Central memory CD8-positive, alpha-beta T cell (primary cell): ENCODE measurements around the gene DELE1.
A peak's percentile ranks its signal among the peaks of the same experiment; 100 is the strongest.

Source experiments
- ATAC-seq: fragments of 150-1000 bp; cut with Tn5 transposase; replicated peaks from 2 replicates; pipeline ENCODE4 v1.10.0; 2022; ENCODE audit warnings: mild to moderate bottlenecking, moderate FRiP score, moderate number of reproducible peaks; ENCODE audit not compliant: poor library complexity, severe bottlenecking; ENCODE audit errors: extremely low read depth
- DNase-seq, 2 donors: peaks; one replicate each; pipeline ENCODE4 v3.0.0; 2021; ENCODE audit warnings: low spot score in 2 of 2
- H3K27ac Mint-ChIP-seq: one replicate; pipeline ENCODE4 v1.8.0; 2022; ENCODE audit warnings: low read depth, mild to moderate bottlenecking, moderate library complexity, mixed read lengths
- H3K27me3 Mint-ChIP-seq: one replicate; pipeline ENCODE4 v1.8.0; 2022; ENCODE audit warnings: mixed read lengths
- H3K36me3 Mint-ChIP-seq: one replicate; pipeline ENCODE4 v1.8.0; 2022; ENCODE audit warnings: mild to moderate bottlenecking, moderate library complexity, mixed read lengths; ENCODE audit not compliant: insufficient read depth
- H3K4me1 Mint-ChIP-seq: one replicate; pipeline ENCODE4 v1.8.0; 2022; ENCODE audit warnings: mixed read lengths
- H3K4me3 Mint-ChIP-seq: one replicate; pipeline ENCODE4 v1.8.0; 2022; ENCODE audit warnings: mild to moderate bottlenecking, moderate library complexity, mixed read lengths
- H3K9me3 Mint-ChIP-seq: one replicate; pipeline ENCODE4 v1.8.0; 2022; ENCODE audit warnings: mixed read lengths

The DELE1 gene

DNA sequence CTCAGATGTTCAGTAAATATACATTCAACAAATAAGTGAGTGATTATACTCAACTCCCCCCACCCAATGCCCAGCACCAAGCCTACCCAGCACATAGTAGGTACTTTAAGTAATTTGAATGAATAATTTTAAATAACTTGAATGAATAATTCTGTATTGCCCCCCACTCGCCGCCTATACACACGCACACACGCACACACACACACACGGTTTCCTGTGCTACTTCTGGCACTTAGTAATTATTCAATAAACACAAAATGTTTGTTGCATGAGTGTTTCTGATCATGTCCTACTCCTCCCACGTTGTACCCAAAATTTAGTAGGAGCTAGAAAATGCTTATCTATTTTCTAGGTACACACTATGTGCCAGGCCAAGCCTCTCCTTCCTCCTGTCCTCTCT is 18.1 kb downstream of the DELE1 start:
- Mint-ChIP-seq H3K4me1 (no peaks in the 10 kb centered on the region), H3K4me3 (no peak overlapping the region), H3K9me3 (no peaks in the 10 kb centered on the region), H3K27ac (no peak overlapping the region), H3K27me3 (no peaks in the 10 kb centered on the region), H3K36me3 (peaks cover 9% of the 10 kb centered on the region)
- no peak for DNase-seq
- ATAC-seq, result no peak

DNA sequence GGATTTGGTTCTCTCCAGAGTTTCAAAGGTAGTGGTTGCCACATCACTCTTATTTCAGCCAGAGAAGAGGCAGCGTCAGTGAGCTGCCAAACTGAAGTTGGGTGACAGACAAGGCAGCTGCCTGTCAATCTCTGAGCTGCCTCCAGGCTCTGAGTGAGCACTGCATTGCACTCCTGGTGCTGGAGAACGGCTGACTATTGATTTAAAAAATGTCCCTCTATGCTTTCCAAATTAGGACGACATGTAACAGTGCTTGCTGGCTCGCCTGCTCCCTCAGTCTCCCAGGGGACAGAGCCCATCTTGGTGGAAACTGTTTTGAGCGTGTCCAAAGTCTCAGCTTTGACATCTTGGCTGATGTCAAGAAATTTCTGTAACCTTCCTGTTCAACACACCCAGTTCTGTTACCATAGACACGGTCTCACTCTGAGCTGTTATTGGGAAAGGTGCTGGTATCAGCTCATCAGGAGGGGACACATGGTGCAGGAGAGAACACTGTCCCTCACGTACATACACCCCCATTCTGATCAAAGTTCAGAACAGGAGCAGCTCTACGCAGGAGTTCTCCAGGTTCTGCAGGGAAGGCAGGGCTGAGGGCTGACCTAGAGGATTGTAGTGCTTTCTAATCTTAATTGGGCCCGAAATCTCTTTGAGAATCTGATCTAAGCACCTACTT is 18.6 kb downstream of the DELE1 start:
- Mint-ChIP-seq H3K4me1 (no peaks in the 10 kb centered on the region), H3K27me3 (no peaks in the 10 kb centered on the region), H3K36me3 (peaks cover 9% of the 10 kb centered on the region), H3K27ac (no peak overlapping the region), H3K4me3 (no peak overlapping the region), H3K9me3 (no peaks in the 10 kb centered on the region)
- no peak for DNase-seq
- no peak for ATAC-seq

DNA sequence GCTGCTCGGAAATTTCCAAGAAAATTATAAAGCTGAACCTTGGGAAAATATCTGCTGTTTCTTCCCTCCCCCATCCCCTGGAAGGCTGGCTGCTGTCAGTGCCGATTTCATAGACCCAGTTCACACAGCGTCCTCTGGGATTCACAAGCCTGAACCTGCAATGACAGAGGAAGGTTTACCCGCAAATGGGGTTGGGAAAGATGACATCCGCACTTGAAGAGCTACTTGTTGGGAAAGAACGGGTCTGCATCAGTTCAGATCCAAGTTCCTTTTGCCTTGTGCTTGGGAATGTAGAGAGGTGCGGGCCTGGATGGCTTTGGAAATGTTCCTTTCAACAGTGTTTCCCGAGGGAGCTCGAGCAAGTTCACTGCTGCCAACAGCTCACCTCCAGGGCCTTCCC is 20.4 kb downstream of the DELE1 start:
- DNase-seq, result no peak
- Mint-ChIP-seq H3K4me3 (no peak overlapping the region), H3K9me3 (no peaks in the 10 kb centered on the region), H3K27me3 (no peaks in the 10 kb centered on the region), H3K4me1 (no peaks in the 10 kb centered on the region), H3K36me3 (peaks cover 1% of the 10 kb centered on the region), H3K27ac (no peak overlapping the region)
- ATAC-seq, result no peak

DNA sequence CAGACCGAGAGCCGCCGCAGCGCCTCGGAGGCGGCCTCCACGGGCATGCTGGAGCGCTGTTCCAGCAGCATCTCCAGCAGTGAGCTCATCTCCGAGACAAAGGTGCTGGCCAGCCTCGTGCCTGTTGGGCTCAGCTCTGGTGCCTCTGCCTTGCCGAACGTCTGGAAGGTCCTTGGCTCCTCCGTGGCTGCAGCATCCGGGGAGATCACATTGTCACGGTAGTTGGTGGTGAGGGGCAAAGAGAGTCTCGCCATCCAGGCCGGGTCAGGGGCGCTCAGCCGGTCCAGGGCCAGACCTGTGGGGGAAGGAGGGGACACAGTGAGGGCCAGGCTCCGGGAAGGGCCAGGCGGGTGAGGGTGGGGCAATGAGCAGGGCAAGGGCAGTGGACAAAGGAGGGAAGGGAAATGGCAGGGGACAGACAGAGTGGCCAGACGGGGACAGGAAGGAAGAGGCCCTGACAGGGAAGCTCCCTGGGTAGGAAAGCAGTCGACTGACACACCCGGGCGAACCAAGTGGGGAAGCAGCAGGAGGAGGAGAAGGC is 21.9 kb downstream of the DELE1 start:
- Mint-ChIP-seq H3K4me1 (no peaks in the 10 kb centered on the region), H3K9me3 (no peaks in the 10 kb centered on the region), H3K27me3 (no peaks in the 10 kb centered on the region), H3K36me3 (peaks cover 1% of the 10 kb centered on the region), H3K27ac (no peak overlapping the region), H3K4me3 (no peak overlapping the region)
- ATAC-seq (no peak), DNase-seq (no peak)

DNA sequence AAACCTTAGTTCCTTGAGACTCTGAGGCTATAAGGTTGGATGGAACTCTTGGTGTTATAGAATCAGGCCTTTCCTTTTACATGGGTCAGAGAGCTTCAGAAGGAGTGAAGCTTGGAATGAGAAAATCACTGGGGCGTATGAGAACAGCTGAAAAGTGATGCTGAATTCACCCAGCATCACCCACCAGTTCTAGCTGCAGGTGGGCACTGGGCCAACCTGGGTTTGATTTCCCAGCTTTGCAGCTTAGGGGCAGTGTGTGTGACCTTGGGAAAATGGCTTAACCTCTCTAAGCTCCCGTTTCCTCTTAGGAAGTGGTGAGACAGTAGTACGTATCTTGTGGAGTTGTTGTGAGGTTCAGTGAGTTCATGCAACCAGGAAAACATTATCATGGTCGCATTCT is 23.6 kb downstream of the DELE1 start:
- ATAC-seq, result no peak
- DNase-seq, result no peak
- Mint-ChIP-seq H3K9me3 (no peaks in the 10 kb centered on the region), H3K36me3 (peaks cover 2% of the 10 kb centered on the region), H3K27ac (no peak overlapping the region), H3K4me3 (no peak overlapping the region), H3K4me1 (peaks cover 4% of the 10 kb centered on the region), H3K27me3 (no peaks in the 10 kb centered on the region)

DNA sequence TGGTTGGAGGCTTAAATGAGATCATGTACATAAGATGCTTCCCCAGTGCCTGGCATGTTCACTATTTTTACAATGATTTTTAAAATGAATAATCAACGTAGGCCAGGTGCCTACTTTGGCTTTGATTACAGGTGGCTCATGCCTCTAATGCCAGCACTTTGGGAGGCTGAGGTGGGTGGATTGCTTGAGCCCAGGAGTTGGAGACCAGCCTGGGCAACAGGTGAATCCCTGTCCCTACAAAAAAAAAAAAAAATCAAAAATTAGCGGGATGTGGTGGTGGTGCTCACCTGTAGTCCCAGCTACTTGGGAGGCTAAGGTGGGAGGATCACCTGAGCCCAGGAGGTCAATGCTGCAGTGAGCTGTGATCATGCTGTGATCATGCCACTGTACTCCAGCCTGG is 25.1 kb downstream of the DELE1 start:
- H3K27ac Mint-ChIP-seq, result no peak overlapping the region
- ATAC-seq, result no peak
- H3K9me3 Mint-ChIP-seq, result no peaks in the 10 kb centered on the region

DNA sequence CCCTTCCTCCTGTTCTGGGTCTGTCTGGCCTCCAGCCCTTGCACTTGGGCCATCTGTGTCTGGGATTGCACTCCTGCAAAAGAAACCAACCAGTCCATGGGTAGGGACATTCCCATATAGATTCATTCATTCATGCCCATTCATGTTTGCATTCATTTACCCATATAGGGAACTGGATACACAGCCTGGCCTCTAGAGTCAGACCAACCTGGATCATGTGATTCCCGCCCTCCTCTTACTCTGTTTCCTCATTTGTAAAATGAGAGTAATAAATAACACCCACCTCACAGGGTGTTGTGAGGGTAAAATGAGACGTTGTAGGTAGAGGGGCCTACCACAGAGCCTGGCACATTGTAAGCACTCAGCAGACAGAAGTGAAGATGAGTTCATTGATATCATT is 25.8 kb downstream of the DELE1 start:
- Mint-ChIP-seq H3K36me3 (peaks cover 2% of the 10 kb centered on the region), H3K9me3 (no peaks in the 10 kb centered on the region), H3K4me3 (no peak overlapping the region), H3K27ac (no peak overlapping the region), H3K27me3 (no peaks in the 10 kb centered on the region), H3K4me1 (peaks cover 4% of the 10 kb centered on the region)
- ATAC-seq (no peak), DNase-seq (no peak)

More for the DNA sequence above, 25.1 kb downstream of the DELE1 start:
- H3K4me3 Mint-ChIP-seq, result no peak overlapping the region
- H3K27me3 Mint-ChIP-seq, result no peaks in the 10 kb centered on the region
- H3K4me1 Mint-ChIP-seq, result peaks cover 4% of the 10 kb centered on the region
- no peak for DNase-seq
- H3K36me3 Mint-ChIP-seq, result peaks cover 2% of the 10 kb centered on the region

DNA sequence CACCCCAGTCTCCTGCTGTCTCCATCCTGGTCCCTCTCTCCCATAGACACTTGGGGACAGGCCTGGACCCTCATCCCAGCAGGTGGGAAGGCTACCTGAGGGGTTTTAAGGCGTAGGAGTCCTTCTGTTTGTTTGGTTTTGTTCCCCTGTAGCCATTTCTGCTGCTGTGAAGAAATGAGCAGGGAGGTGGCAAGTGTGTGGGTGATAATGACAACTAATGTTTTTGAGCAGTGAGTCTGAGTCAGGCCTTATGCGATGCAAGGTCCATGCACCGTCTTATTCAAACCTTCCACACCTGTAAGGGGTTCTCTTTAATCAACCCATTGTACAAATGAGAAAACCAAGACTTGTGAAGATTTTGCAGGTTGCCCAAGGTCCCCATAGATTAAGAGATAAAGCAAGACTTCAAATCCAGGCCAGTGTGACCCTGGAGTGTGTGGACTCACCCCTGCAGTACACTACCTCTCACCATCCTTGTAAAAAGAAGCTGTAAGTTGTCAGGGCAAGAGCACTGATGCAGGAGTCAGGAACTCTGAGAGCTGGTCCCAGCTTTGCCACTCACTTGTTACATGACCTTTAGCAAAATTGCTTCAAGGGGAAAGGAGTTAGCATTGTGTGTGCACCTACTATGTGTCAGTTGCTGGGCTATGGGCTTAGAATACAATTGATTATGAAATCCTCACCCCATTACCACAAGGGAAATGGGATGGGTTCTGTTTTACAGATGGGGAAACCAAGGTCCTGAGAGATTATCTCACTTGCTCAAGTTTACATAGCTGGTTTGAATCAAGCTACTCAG is 26.7 kb downstream of the DELE1 start:
- peaks cover 4% of the 10 kb centered on the region for H3K4me1 Mint-ChIP-seq
- H3K27ac Mint-ChIP-seq, result no peak overlapping the region
- H3K27me3 Mint-ChIP-seq, result no peaks in the 10 kb centered on the region
- H3K9me3 Mint-ChIP-seq, result no peaks in the 10 kb centered on the region
- ATAC-seq (no peak), DNase-seq (no peak)
- H3K36me3 Mint-ChIP-seq, result peaks cover 2% of the 10 kb centered on the region
- H3K4me3 Mint-ChIP-seq, result no peak overlapping the region

DNA sequence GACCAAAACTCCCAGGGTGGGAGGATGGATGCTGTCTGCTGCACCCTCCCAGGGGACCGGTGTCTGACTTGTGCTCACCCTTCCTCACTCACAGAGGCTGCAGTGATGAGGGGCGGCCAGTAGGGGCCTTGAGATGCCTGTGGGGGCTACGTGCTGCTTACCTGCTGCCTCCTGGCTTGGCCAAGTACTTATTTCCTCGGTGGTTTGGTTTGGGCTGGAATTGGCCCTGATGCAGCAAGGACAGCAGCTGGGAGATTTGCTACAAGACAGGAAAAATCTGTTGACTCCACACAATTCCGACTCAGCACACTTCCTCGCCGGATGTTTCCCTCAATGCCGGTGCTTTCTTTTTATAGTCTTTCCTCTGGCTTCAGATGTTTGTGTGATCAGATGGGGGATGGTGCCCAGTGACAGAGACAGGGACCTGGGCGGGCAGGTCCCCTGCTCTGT is 27.7 kb downstream of the DELE1 start:
- Mint-ChIP-seq H3K36me3 (peaks cover 2% of the 10 kb centered on the region), H3K4me3 (no peak overlapping the region), H3K27me3 (no peaks in the 10 kb centered on the region), H3K9me3 (no peaks in the 10 kb centered on the region), H3K4me1 (peaks cover 4% of the 10 kb centered on the region), H3K27ac (no peak overlapping the region)
- DNase-seq (no peak), ATAC-seq (peak; percentile 36)

DNA sequence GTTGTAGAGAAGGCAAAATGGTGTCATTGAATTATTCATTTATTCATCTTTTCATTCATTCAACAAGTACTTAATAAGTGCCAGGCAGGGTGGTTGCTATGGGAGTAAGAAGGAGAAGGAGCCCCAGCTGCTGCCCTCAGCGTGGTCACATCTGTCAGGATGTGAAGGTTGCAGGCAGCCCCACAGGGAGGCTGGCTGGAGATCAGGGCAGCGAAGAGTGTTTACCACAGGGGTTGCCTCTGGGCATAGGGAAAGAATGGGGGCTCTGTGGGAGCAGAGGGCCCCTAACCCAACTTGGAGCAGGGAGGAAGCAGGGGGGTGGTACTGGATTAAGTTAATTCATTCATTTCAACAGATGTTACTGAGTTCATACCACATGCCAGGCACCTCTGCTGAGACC is 28.3 kb downstream of the DELE1 start:
- Mint-ChIP-seq H3K27me3 (no peaks in the 10 kb centered on the region), H3K4me3 (no peak overlapping the region), H3K27ac (no peak overlapping the region), H3K9me3 (no peaks in the 10 kb centered on the region), H3K36me3 (peaks cover 2% of the 10 kb centered on the region), H3K4me1 (peaks cover 4% of the 10 kb centered on the region)
- DNase-seq (no peak), ATAC-seq (no peak)

DNA sequence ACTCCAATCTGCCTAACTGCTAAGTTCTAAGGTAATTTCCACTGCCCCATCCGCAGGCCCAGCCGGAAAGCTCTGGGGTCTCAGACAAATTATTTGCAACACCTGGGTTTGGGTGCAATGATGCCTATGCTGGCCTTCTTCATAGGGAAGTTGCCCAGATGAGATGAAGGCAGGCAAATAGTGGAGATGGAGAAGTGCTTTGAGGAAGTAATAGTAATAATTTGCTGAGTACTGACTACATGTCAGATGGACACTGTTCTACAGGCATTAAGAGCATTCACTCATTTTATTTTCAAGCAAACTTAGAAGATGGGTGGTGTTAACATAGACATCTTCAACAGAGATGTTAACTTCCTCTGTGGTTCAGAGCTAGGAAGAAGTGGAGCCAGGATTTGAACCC is 30.5 kb downstream of the DELE1 start:
- Mint-ChIP-seq H3K27ac (no peak overlapping the region), H3K4me1 (peaks cover 19% of the 10 kb centered on the region), H3K27me3 (no peaks in the 10 kb centered on the region), H3K36me3 (peaks cover 2% of the 10 kb centered on the region), H3K4me3 (no peak overlapping the region), H3K9me3 (no peaks in the 10 kb centered on the region)
- no peak for ATAC-seq
- DNase-seq, result no peak

DNA sequence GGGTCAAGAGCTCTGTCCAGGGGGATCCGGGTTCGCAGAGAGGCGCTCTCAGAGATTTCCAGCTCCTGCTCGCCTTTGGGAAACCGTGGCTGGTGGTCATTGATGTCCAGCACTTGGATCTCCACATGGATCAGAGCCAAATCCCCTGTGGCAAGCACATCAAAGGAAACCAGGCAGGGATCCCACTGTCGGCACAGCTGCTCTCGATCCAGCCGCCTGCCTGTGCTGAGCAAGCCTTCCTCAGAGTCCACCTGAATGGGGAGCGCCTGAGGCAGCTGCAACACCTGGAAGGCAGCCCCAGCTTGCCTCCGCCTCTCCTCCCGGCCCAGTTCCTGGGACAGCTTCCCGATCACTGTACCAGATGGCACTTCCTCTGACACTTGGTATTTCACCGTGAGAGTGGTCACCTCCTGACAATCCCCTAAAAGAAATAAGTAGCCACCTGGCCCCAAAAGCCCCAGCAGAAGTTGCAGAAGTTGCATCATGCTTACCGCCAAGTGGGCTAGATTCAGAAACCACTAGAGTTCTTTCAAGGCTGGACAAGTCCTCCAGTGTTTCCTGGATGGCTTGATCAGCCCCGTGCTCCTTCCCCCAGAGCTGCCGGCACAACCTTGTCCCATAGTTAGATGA is 33.8 kb downstream of the DELE1 start:
- no peak for ATAC-seq
- Mint-ChIP-seq H3K9me3 (no peaks in the 10 kb centered on the region), H3K27ac (no peak overlapping the region), H3K4me3 (no peak overlapping the region), H3K27me3 (no peaks in the 10 kb centered on the region), H3K36me3 (peaks cover 1% of the 10 kb centered on the region), H3K4me1 (peaks cover 46% of the 10 kb centered on the region)
- DNase-seq, result no peak
